HUES6 (cell line): ENCODE measurements around the gene ZBED1.
"Not testable (repeated sequence)": the region's sequence is repeated elsewhere in the genome, so short reads cannot be mapped to it uniquely, and the experiment has no call there.

ENCODE experiments used
- H3K27ac ChIP-seq: 2 replicates; pipeline ENCODE4 v1.7.0; 2013; ENCODE audit warnings: low read depth, mild to moderate bottlenecking, low read length, inconsistent platforms
- H3K27me3 ChIP-seq: 2 replicates; pipeline ENCODE4 v1.6.1; 2013; ENCODE audit warnings: low read length; ENCODE audit not compliant: control insufficient read depth, insufficient read depth
- H3K36me3 ChIP-seq: 2 replicates; pipeline ENCODE4 v1.6.1; 2013; ENCODE audit warnings: low read length; ENCODE audit not compliant: control insufficient read depth, insufficient read depth
- H3K4me1 ChIP-seq: 2 replicates; pipeline ENCODE4 v1.6.1; 2013; ENCODE audit warnings: low read length; ENCODE audit not compliant: control insufficient read depth, insufficient read depth
- H3K4me3 ChIP-seq: 2 replicates; pipeline ENCODE4 v1.5.1; 2013; ENCODE audit warnings: low read depth, low read length
- H3K9ac ChIP-seq: one replicate; pipeline ENCODE4 v1.6.1; 2013; ENCODE audit warnings: mild to moderate bottlenecking, low read length
- H3K9me3 ChIP-seq: 2 replicates; pipeline ENCODE4 v1.6.1; 2013; ENCODE audit warnings: low read depth, low read length; ENCODE audit not compliant: control insufficient read depth, insufficient read depth

The ZBED1 gene

DNA sequence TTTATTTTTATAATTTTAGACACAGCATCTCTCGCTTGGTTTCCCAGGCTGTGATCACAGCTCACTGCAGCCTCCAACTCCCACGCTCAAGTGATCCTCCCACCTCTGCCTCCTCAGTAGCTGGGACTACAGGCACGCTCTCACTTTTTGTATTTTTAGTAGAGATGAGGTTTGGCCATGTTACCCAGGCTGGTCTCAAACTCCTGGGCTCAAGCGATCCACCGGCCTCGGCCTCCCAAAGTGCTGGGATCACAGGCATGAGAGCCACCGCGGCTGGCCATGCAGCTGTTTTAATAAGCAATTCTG lies 39.1 kb downstream of the ZBED1 start:
- Histone ChIP-seq H3K4me1 (peaks cover 13% of the 10 kb centered on the region), H3K9ac (no peak overlapping the region), H3K27me3 (no peaks in the 10 kb centered on the region), H3K4me3 (no peak overlapping the region), H3K36me3 (0 out of 2 replicates have a peak, but pooled peaks cover 4% of the 10 kb centered on the region), H3K9me3 (peaks cover 13% of the 10 kb centered on the region), H3K27ac (no peak overlapping the region)

DNA sequence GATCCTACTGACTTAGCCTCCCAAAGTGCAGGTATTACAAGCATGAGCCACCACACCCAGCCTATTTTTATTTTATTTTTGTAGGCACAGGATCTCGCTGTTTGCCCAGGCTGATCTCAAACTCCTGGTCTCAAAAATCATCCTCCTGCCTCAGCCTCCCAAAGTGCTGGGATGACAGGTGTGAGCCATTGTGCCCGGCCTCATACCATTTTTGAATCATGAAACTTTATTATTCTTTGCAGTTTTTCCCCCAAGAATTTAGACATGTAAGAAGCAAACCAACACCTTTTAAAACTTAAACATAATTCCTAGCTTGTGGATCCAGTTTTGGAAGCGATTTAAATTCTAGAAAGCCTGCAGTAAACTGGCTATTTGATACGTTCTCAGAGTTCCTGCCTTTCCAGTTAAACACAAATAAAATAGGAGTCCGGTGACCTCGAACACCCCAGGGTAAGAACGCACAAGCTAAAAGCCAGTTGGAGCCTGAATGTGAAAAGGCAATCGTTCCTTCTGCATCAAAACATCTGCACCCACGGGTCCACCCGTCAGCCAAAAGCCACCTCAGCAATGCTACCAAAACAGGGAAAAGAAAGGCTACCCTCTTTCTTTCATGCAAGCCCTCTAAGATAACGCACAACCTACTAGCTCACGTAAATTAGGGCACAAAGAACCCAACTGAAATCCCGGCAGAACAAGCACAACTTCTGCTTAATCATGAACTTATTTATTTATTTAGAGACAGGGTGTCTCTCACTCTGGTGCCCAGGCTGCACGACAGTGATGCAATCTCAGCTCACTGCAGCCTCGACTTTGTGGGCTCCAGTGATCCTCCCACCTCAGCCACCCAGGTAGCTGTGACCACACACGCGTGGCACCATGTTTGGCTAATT lies 39.7 kb downstream of the ZBED1 start:
- peaks cover 13% of the 10 kb centered on the region for H3K9me3 ChIP-seq
- not testable (repeated sequence) for H3K9ac ChIP-seq

DNA sequence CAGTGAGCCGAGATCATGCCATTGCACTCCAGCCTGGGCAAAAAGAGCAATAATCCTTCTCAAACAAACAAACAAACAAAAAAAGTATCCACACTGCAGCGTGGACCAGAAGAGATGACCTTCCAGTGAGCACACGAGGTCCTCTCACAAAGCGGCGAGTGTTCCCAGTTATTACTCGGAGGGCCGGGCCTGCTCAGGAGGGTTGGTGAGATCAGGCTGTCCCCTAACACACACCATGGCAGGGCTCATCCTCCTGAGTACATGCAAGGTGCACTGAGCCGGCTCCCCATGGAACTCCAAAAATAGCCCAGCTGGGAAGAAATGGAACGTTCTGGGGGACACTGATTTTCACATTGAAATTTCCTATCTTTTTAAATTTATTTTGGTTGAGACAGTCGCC lies 40.7 kb downstream of the ZBED1 start:
- H3K4me3 ChIP-seq, H3K27me3 ChIP-seq, H3K9me3 ChIP-seq, H3K9ac ChIP-seq, H3K27ac ChIP-seq, H3K36me3 ChIP-seq: not testable (repeated sequence)
- peaks cover 13% of the 10 kb centered on the region for H3K4me1 ChIP-seq

More for the DNA sequence above, 39.7 kb downstream of the ZBED1 start:
- H3K4me1 ChIP-seq, result peaks cover 13% of the 10 kb centered on the region
- H3K36me3 ChIP-seq, H3K4me3 ChIP-seq, H3K27me3 ChIP-seq, H3K27ac ChIP-seq: not testable (repeated sequence)

GRCh38 chrX:2458309-2458708 lies 42.5 kb downstream of the ZBED1 start:
- Histone ChIP-seq H3K36me3 (0 out of 2 replicates have a peak, but pooled peaks cover 4% of the 10 kb centered on the region), H3K4me1 (peaks cover 7% of the 10 kb centered on the region), H3K9me3 (no peaks in the 10 kb centered on the region; the same call in 1 of the 2 replicates), H3K27me3 (no peaks in the 10 kb centered on the region), H3K27ac (no peak overlapping the region), H3K9ac (no peak overlapping the region), H3K4me3 (no peak overlapping the region)

- Histone ChIP-seq H3K27ac (no peak overlapping the region), H3K4me1 (no peaks in the 10 kb centered on the region; the same call in 1 of the 2 replicates), H3K9me3 (no peaks in the 10 kb centered on the region; the same call in 1 of the 2 replicates), H3K4me3 (no peak overlapping the region), H3K36me3 (0 out of 2 replicates have a peak, but pooled peaks cover 4% of the 10 kb centered on the region), H3K27me3 (no peaks in the 10 kb centered on the region), H3K9ac (no peak overlapping the region)
Observed at GRCh38 chrX:2457289-2458133, 43.3 kb downstream of the ZBED1 start.

- not testable (repeated sequence) for H3K27me3 ChIP-seq, H3K4me1 ChIP-seq, H3K9ac ChIP-seq, H3K27ac ChIP-seq, H3K4me3 ChIP-seq, H3K9me3 ChIP-seq, H3K36me3 ChIP-seq
Observed at GRCh38 chrX:2456091-2456490, 44.7 kb downstream of the ZBED1 start.

DNA sequence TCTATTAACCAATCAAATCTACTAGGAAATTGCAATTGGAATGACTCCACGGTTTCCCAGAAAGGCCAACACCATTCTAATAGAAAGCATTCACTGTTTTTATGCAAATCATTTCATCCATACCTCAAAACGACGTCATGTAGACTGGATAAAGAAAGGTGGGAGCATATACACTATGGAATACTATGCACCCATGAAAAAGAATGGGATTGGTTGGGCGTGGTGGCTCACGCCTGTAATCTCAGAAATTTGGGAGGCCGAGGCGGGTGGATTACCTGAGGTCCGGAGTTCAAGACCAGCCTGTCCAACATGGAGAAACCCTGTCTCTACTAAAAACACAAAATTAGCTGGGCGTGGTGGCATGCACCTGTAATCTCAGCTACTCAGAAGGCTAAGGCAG lies 46.2 kb downstream of the ZBED1 start:
- H3K4me3 ChIP-seq, H3K9ac ChIP-seq, H3K27me3 ChIP-seq, H3K27ac ChIP-seq, H3K9me3 ChIP-seq, H3K36me3 ChIP-seq: not testable (repeated sequence)
- peaks cover 12% of the 10 kb centered on the region; the same call in 1 of the 2 replicates for H3K4me1 ChIP-seq

GRCh38 chrX:2452799-2453198 lies 48.0 kb downstream of the ZBED1 start:
- Histone ChIP-seq H3K27me3 (no peaks in the 10 kb centered on the region), H3K36me3 (no peaks in the 10 kb centered on the region), H3K4me3 (no peak overlapping the region), H3K9me3 (no peaks in the 10 kb centered on the region), H3K9ac (no peak overlapping the region), H3K4me1 (peaks cover 12% of the 10 kb centered on the region; the same call in 1 of the 2 replicates), H3K27ac (no peak overlapping the region)

GRCh38 chrX:2452317-2452784 lies 48.4 kb downstream of the ZBED1 start:
- H3K36me3 ChIP-seq, result peaks cover 2% of the 10 kb centered on the region; the same call in 1 of the 2 replicates
- H3K27ac ChIP-seq, result no peak overlapping the region
- H3K9me3 ChIP-seq, result peaks cover 4% of the 10 kb centered on the region; the same call in 1 of the 2 replicates
- no peaks in the 10 kb centered on the region for H3K27me3 ChIP-seq
- peaks cover 12% of the 10 kb centered on the region; the same call in 1 of the 2 replicates for H3K4me1 ChIP-seq
- no peak overlapping the region for H3K9ac ChIP-seq
- no peak overlapping the region for H3K4me3 ChIP-seq

GRCh38 chrX:2451501-2452316 lies 49.1 kb downstream of the ZBED1 start:
- H3K4me1 ChIP-seq, result peaks cover 12% of the 10 kb centered on the region; the same call in 1 of the 2 replicates
- H3K36me3 ChIP-seq, result peaks cover 7% of the 10 kb centered on the region
- H3K4me3 ChIP-seq, result no peak overlapping the region
- H3K27ac ChIP-seq, result no peak overlapping the region
- no peaks in the 10 kb centered on the region for H3K27me3 ChIP-seq
- H3K9me3 ChIP-seq, result peaks cover 6% of the 10 kb centered on the region; the same call in 1 of the 2 replicates
- peak overlapping the region; percentile 9 for H3K9ac ChIP-seq
